Neuron (in vitro differentiated cells): Measurements from ENCODE around the gene GIGYF1.
"Not testable (repeated sequence)": the region's sequence is repeated elsewhere in the genome, so short reads cannot be mapped to it uniquely, and the experiment has no call there.

Source experiments
- H2AFZ ChIP-seq: one replicate; pipeline ENCODE4 v1.6.1; 2013; ENCODE audit warnings: low read depth, mild to moderate bottlenecking, inconsistent platforms, low read length, moderate library complexity
- H3K27me3 ChIP-seq: one replicate; pipeline ENCODE4 v1.6.1; 2013; ENCODE audit warnings: low read length; ENCODE audit not compliant: insufficient read depth
- H3K36me3 ChIP-seq: one replicate; pipeline ENCODE4 v1.6.1; 2013; ENCODE audit warnings: low read length; ENCODE audit not compliant: insufficient read depth
- H3K4me1 ChIP-seq: one replicate; pipeline ENCODE4 v1.6.1; 2013; ENCODE audit warnings: low read length; ENCODE audit not compliant: insufficient read depth
- H3K4me3 ChIP-seq: 2 replicates; pipeline ENCODE4 v1.5.1; 2013; ENCODE audit warnings: mild to moderate bottlenecking, low read length, moderate library complexity
- H3K9me3 ChIP-seq: one replicate; pipeline ENCODE4 v1.6.1; 2013; ENCODE audit warnings: low read length

Gene GIGYF1

GRCh38 chr7:100720671-100721504 is 26.8 kb upstream of the GIGYF1 start:
- Histone ChIP-seq H3K4me3 (no peak overlapping the region), H2AFZ (no peak overlapping the region), H3K36me3 (no peaks in the 10 kb centered on the region), H3K4me1 (no peaks in the 10 kb centered on the region), H3K27me3 (peaks cover 43% of the 10 kb centered on the region), H3K9me3 (no peaks in the 10 kb centered on the region)

- no peaks in the 10 kb centered on the region for H3K4me1 ChIP-seq
- H3K27me3 ChIP-seq, result peaks cover 43% of the 10 kb centered on the region
- no peak within 1 kb of the TSS for H3K4me3 ChIP-seq
Observed at GRCh38 chr7:100720279-100720670, 26.2 kb upstream of the GIGYF1 start, which contains the start of gene EPO. Gene EPO, plus strand, starts transcription at chr7:100720468. Its CDS starts 513 bp downstream, at chr7:100720981.

GRCh38 chr7:100719523-100720278 is 25.7 kb upstream of the GIGYF1 start:
- no peak overlapping the region for H2AFZ ChIP-seq
- H3K4me3 ChIP-seq, result no peak overlapping the region
- no peaks in the 10 kb centered on the region for H3K4me1 ChIP-seq
- no peaks in the 10 kb centered on the region for H3K36me3 ChIP-seq
- H3K9me3 ChIP-seq, result no peaks in the 10 kb centered on the region
- H3K27me3 ChIP-seq, result peaks cover 43% of the 10 kb centered on the region

More at GRCh38 chr7:100720279-100720670, 26.2 kb upstream of the GIGYF1 start, which contains the start of gene EPO:
- no peaks in the 10 kb centered on the region for H3K9me3 ChIP-seq
- H2AFZ ChIP-seq, result no peak within 1 kb of the TSS
- H3K36me3 ChIP-seq, result no peaks in the 10 kb centered on the region

GRCh38 chr7:100717073-100717472 is 23.0 kb upstream of the GIGYF1 start:
- not testable (repeated sequence) for H2AFZ ChIP-seq, H3K36me3 ChIP-seq, H3K9me3 ChIP-seq, H3K4me1 ChIP-seq, H3K4me3 ChIP-seq
- peaks cover 26% of the 10 kb centered on the region for H3K27me3 ChIP-seq

- no peaks in the 10 kb centered on the region for H3K36me3 ChIP-seq
- no peaks in the 10 kb centered on the region for H3K4me1 ChIP-seq
- no peak overlapping the region for H2AFZ ChIP-seq
- H3K4me3 ChIP-seq, result no peak overlapping the region
- H3K27me3 ChIP-seq, result peaks cover 5% of the 10 kb centered on the region
- H3K9me3 ChIP-seq, result no peaks in the 10 kb centered on the region
Observed at GRCh38 chr7:100714725-100715124, 20.7 kb upstream of the GIGYF1 start.

- Histone ChIP-seq H3K4me1 (peaks cover 11% of the 10 kb centered on the region), H3K4me3 (no peak overlapping the region), H3K9me3 (no peaks in the 10 kb centered on the region), H2AFZ (no peak overlapping the region), H3K27me3 (no peaks in the 10 kb centered on the region), H3K36me3 (peaks cover 16% of the 10 kb centered on the region)
Observed at GRCh38 chr7:100711369-100711768, 17.3 kb upstream of the GIGYF1 start.

GRCh38 chr7:100710452-100710851 is 16.4 kb upstream of the GIGYF1 start:
- H3K36me3 ChIP-seq, result peaks cover 16% of the 10 kb centered on the region
- no peaks in the 10 kb centered on the region for H3K27me3 ChIP-seq
- H3K4me1 ChIP-seq, result peaks cover 11% of the 10 kb centered on the region
- H2AFZ ChIP-seq, result no peak overlapping the region
- H3K4me3 ChIP-seq, result no peak overlapping the region
- no peaks in the 10 kb centered on the region for H3K9me3 ChIP-seq

GRCh38 chr7:100708395-100708794 is 14.3 kb upstream of the GIGYF1 start:
- Histone ChIP-seq H2AFZ (no peak overlapping the region), H3K4me1 (peaks cover 16% of the 10 kb centered on the region), H3K27me3 (no peaks in the 10 kb centered on the region), H3K36me3 (peaks cover 16% of the 10 kb centered on the region), H3K4me3 (no peak overlapping the region), H3K9me3 (no peaks in the 10 kb centered on the region)

GRCh38 chr7:100706672-100707311 is 12.7 kb upstream of the GIGYF1 start:
- Histone ChIP-seq H3K9me3 (no peaks in the 10 kb centered on the region), H3K4me3 (peak overlapping the region; percentile 94), H3K4me1 (peaks cover 16% of the 10 kb centered on the region), H3K36me3 (peaks cover 16% of the 10 kb centered on the region), H3K27me3 (no peaks in the 10 kb centered on the region), H2AFZ (no peak overlapping the region)

- H3K9me3 ChIP-seq, result no peaks in the 10 kb centered on the region
- H3K27me3 ChIP-seq, result no peaks in the 10 kb centered on the region
- peaks cover 16% of the 10 kb centered on the region for H3K4me1 ChIP-seq
- H3K4me3 ChIP-seq, result peak within 1 kb of the TSS; percentile 94
- H3K36me3 ChIP-seq, result peaks cover 16% of the 10 kb centered on the region
- H2AFZ ChIP-seq, result peak within 1 kb of the TSS; percentile 88
Observed at GRCh38 chr7:100705753-100706671, 12.0 kb upstream of the GIGYF1 start, which contains the start of gene POP7. Gene POP7, plus strand, starts transcription at chr7:100706121. Its CDS starts 710 bp downstream, at chr7:100706831.

GRCh38 chr7:100705320-100705752 is 11.3 kb upstream of the GIGYF1 start:
- Histone ChIP-seq H3K9me3 (no peaks in the 10 kb centered on the region), H3K4me3 (peak overlapping the region; percentile 94), H3K4me1 (peaks cover 16% of the 10 kb centered on the region), H3K27me3 (no peaks in the 10 kb centered on the region), H3K36me3 (peaks cover 16% of the 10 kb centered on the region), H2AFZ (peak overlapping the region; percentile 88)

- not testable (repeated sequence) for H3K36me3 ChIP-seq, H3K9me3 ChIP-seq, H3K4me1 ChIP-seq, H3K4me3 ChIP-seq, H3K27me3 ChIP-seq, H2AFZ ChIP-seq
Observed at GRCh38 chr7:100701089-100701488, 7.0 kb upstream of the GIGYF1 start.
